Activated naive CD8-positive, alpha-beta T cell treated with anti-CD3 and anti-CD28 coated beads for 36 hours (primary cell): Measurements from ENCODE around the gene AOPEP. TPM values are rescaled to one million over a fixed set of nuclear protein-coding genes. Genes with fewer than 3 reads are reported as not detected.

ENCODE experiments used
- DNase-seq: peaks from one replicate; pipeline ENCODE4 v3.0.0; 2021
- H3K27ac Mint-ChIP-seq: one replicate; pipeline ENCODE4 v1.8.0; 2022; ENCODE audit warnings: mild to moderate bottlenecking, moderate library complexity, mixed read lengths
- H3K27me3 Mint-ChIP-seq: one replicate; pipeline ENCODE4 v1.8.0; 2022; ENCODE audit warnings: mild to moderate bottlenecking, mixed read lengths
- H3K36me3 Mint-ChIP-seq: one replicate; pipeline ENCODE4 v1.8.0; 2021; ENCODE audit warnings: mild to moderate bottlenecking, mixed read lengths
- H3K4me1 Mint-ChIP-seq: one replicate; pipeline ENCODE4 v1.8.0; 2021; ENCODE audit warnings: mixed read lengths
- H3K4me3 Mint-ChIP-seq: one replicate; pipeline ENCODE4 v1.8.0; 2022; ENCODE audit warnings: mild to moderate bottlenecking, moderate library complexity, mixed read lengths
- H3K9me3 Mint-ChIP-seq: one replicate; pipeline ENCODE4 v1.8.0; 2022; ENCODE audit warnings: mixed read lengths
- total RNA-seq, 2 experiments: library from RNA; stranded (reverse); gene quantifications; one replicate each; pipeline ENCODE4 v1.2.3, GENCODE V29; 2021

The AOPEP gene
- total RNA-seq, 2 experiments from 2014 or later = 5.0 to 6.8 TPM

DNA sequence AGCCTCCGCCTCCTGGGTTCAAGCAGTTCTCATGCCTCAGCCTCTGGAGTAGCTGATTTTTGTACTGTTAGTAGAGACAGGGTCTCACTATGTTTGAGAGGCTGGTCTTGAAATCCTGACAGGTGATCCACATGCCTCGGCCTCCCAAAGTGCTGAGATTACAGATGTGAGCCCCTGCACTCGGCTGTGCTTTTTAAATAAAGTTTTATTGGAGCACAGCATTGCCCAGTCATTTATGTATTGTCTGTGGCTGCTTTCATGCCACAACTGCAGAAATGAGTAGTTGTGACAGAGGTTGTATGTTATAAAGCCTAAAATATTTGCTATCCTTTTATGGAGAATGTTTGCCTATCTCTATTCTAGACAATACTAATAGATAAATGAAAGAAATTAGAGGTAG is 169.2 kb downstream of the AOPEP start:
- no peak for DNase-seq
- peaks cover 13% of the 10 kb centered on the region for H3K36me3 Mint-ChIP-seq
- peaks cover 14% of the 10 kb centered on the region for H3K9me3 Mint-ChIP-seq
- no peaks in the 10 kb centered on the region for H3K27me3 Mint-ChIP-seq
- no peak overlapping the region for H3K27ac Mint-ChIP-seq
- peaks cover 10% of the 10 kb centered on the region for H3K4me1 Mint-ChIP-seq
- no peak overlapping the region for H3K4me3 Mint-ChIP-seq

DNA sequence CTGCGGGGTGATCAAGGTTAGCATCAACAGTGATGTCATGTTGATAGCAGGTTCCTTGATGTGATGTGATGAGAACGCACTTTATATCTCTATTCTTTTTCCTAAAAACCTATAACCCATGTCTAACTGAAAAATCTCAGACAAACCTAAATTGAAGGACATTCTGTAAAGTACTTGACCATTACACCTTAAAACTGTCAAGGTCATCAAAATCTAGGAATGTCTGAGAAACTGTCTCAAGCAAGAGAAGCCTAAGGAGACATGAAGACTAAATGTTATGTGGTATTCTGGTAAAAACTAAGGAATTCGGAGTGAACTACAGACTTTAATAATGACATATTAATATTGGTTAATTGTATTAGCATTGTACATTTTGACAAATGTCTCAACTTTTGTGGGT is 170.0 kb downstream of the AOPEP start:
- DNase-seq = no peak
- Mint-ChIP-seq H3K27ac (no peak overlapping the region), H3K4me3 (no peak overlapping the region), H3K36me3 (peaks cover 7% of the 10 kb centered on the region), H3K4me1 (peaks cover 10% of the 10 kb centered on the region), H3K27me3 (no peaks in the 10 kb centered on the region), H3K9me3 (peaks cover 7% of the 10 kb centered on the region)

DNA sequence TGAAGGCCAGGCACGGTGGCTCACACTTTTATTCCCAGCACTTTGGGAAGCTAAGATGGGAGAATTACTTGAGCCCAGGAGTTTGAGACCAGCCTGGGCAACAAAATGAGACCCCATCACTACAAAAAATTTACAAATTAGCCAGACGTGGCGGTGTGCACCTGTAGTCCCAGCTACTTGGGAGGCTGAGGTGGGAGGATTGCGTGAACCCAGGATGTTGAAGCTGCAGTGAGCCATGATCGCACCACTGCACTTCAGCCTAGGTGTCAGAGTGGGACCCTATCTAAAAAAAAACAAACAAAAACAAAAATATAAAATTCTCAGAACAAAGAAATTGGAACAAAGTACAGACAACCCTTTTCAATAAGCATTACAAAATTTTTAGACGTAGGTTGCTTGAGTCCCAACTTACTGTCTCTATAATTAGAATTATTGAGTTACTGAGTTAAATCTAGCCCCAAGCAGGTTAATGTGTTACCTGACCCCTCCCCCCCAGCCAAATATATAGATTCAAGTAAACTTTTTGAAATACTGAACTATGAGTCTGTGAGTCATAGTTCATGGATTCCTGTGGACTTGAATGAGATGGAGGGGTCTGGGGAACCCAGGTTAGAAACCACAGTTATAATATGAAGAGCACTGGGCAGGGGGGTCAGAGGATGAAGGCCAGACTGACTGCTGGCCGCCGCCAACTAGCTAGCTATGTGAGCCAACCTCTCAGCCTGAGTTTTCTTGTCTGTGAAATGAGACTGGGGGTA is 173.1 kb downstream of the AOPEP start:
- H3K27ac Mint-ChIP-seq = no peak overlapping the region
- H3K36me3 Mint-ChIP-seq = peaks cover 2% of the 10 kb centered on the region
- H3K27me3 Mint-ChIP-seq = no peaks in the 10 kb centered on the region
- H3K4me3 Mint-ChIP-seq = no peak overlapping the region
- no peak for DNase-seq
- H3K4me1 Mint-ChIP-seq = peaks cover 5% of the 10 kb centered on the region
- H3K9me3 Mint-ChIP-seq = no peaks in the 10 kb centered on the region

DNA sequence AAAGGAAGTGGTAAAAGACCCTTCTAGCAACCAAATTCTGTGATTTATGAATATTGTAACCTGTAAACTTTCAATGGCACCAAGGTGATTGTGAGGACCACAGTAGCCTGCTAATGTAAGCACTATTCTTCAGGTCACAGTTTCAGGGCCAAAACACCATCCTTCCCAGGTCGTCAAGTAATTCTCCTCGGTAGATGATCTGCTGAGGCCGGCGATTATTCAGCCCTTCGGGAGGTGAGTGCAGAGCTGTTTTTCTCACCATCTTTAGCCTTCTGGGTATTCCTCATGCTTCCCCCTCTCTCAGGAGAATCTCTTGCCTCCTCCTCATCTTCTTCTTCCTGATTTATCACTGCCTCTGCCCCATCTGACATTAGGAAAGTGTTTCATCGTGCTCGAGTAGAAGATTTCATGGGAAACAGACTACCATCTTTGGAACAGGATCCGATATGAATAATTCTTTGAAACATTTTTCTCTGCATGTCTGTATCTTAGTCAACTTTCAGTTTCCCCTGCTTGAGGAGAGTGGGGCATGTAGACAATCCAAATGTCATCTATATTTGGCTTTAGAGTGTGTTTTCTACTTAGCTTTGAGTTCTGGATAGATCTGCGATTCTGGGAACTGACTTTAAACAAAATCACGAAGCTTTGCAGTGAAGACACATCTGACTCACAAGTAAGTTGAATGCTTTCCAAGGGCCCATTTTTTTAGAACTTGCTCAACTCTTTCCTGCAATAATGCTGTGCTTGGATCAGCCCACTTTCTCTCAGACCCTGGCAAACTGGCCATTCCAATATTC is 173.9 kb downstream of the AOPEP start:
- DNase-seq = no peak
- Mint-ChIP-seq H3K9me3 (no peaks in the 10 kb centered on the region), H3K27me3 (no peaks in the 10 kb centered on the region), H3K27ac (no peak overlapping the region), H3K4me3 (no peak overlapping the region), H3K4me1 (peaks cover 5% of the 10 kb centered on the region), H3K36me3 (peaks cover 2% of the 10 kb centered on the region)

DNA sequence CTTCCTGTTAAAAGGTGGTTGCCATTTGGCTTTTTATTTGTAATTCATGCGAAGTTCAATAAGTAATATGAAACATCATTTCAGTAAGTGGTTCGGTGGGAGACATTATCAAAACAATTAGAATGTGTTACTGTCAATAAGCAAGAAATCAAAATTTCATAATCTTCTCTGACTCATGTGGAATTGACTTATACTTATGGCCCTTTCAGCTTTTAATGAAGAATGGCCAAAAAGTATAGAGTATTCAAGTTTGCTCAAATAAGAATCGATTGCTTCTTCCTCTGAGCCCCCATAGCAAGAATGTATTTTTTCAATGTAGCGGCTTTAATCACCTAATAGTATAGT is 174.5 kb downstream of the AOPEP start:
- peaks cover 2% of the 10 kb centered on the region for H3K36me3 Mint-ChIP-seq
- no peak for DNase-seq
- no peaks in the 10 kb centered on the region for H3K9me3 Mint-ChIP-seq
- no peak overlapping the region for H3K4me3 Mint-ChIP-seq
- H3K27ac Mint-ChIP-seq = no peak overlapping the region
- no peaks in the 10 kb centered on the region for H3K27me3 Mint-ChIP-seq
- peaks cover 5% of the 10 kb centered on the region for H3K4me1 Mint-ChIP-seq

DNA sequence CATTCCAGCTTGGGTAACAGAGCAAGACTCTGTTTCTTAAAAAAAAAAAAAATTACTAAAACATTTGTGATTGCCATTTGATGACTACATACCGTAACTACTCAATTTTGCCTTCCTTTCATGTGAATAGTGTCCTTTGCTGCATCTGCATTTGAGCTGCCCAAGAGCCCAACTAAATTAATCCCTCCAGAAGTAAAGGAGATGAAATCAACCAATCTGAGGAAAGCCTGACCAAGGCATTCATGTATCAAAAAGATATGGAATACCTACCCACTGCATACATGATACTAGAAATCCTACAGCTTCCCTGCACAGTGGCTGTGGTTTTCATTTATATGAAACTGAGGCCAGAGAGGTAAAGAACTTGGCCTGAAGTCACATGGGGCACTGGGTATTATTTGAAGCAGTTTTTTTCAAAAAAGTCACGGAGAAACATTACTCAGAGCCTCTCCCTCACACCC is 177.5 kb downstream of the AOPEP start:
- Mint-ChIP-seq H3K27me3 (no peaks in the 10 kb centered on the region), H3K36me3 (peaks cover 2% of the 10 kb centered on the region), H3K4me1 (peaks cover 11% of the 10 kb centered on the region), H3K27ac (no peak overlapping the region), H3K4me3 (no peak overlapping the region), H3K9me3 (no peaks in the 10 kb centered on the region)
- DNase-seq = no peak

DNA sequence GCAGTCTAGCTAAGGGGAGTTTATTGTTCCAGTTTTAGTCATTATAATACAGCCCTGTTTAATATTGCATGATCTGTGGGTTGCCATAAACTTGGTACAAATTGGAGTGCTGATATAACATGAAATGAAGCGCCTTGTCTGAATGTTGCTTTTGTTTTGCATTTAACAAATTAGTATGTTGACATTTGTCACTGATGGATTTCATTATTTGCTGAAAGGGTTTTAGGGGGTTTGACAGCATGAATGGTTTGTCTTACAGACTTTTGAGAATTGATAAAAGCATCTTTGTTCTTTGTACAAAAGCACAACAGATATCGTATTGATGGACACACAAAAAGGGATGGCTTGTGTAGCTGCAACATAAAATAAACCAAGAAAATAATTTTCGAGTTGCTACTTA is 178.3 kb downstream of the AOPEP start:
- Mint-ChIP-seq H3K4me1 (peaks cover 15% of the 10 kb centered on the region), H3K9me3 (no peaks in the 10 kb centered on the region), H3K27ac (no peak overlapping the region), H3K27me3 (no peaks in the 10 kb centered on the region), H3K36me3 (peaks cover 2% of the 10 kb centered on the region), H3K4me3 (no peak overlapping the region)
- no peak for DNase-seq

DNA sequence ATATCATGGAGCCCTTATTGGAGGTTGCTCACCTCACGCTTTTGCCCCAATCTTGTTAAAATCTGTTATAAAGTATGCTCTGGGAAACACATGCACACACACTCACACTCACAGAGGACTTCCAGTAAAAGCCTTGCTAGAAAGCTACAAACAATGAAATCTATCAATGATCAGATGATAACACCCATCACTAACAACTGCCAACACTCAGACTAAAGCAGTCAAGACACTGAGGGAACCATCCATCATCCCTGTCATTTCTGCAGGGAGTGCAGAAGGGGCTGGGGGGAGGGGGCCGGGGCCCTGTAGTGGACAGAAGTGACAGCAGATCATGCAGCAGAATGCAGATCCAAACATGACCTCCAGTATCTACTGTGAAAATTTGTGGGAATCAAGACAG is 179.1 kb downstream of the AOPEP start:
- Mint-ChIP-seq H3K4me1 (peaks cover 10% of the 10 kb centered on the region), H3K36me3 (peaks cover 2% of the 10 kb centered on the region), H3K27ac (no peak overlapping the region), H3K9me3 (no peaks in the 10 kb centered on the region), H3K4me3 (no peak overlapping the region), H3K27me3 (no peaks in the 10 kb centered on the region)
- DNase-seq = no peak

DNA sequence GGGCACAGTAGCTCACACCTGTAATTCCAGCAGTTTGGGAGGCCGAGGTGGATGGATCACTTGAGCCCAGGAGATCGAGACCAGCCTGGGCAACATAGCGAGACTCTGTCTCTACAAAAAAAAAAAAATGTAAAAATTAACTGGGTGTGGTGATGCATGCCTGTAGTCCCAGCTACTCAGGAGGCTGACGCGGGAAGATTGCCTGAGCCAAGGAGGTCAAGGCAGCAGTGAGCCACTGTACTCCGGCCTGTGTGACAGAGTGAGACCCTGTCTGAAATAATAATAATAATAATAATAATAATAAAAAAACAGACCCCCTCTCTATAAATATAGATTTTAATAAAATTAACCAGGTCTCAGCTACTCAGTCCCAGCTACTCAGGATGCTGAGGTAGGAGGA is 179.7 kb downstream of the AOPEP start:
- Mint-ChIP-seq H3K4me3 (no peak overlapping the region), H3K36me3 (peaks cover 2% of the 10 kb centered on the region), H3K9me3 (no peaks in the 10 kb centered on the region), H3K27ac (no peak overlapping the region), H3K27me3 (no peaks in the 10 kb centered on the region), H3K4me1 (peaks cover 12% of the 10 kb centered on the region)
- DNase-seq = no peak

DNA sequence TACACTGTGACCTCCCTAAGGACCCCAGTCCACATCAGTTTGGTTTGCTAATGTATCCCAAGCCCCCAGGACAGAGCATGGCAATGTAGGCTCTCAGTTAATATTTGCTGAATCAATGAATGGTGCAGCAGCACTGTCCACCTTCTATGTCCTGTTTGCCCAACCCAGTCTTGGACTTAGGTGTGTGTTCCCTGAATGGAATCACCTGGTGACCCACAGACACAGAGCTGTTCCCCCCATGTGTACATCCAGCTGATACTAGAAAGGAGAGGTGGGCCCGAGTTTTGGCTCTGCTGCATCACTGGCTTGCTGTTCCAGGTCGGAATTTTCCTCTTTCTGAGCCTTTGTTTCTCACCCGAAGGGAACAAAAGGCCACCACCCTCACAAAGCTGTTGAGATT is 180.2 kb downstream of the AOPEP start:
- Mint-ChIP-seq H3K36me3 (peaks cover 2% of the 10 kb centered on the region), H3K4me1 (peaks cover 12% of the 10 kb centered on the region), H3K27me3 (no peaks in the 10 kb centered on the region), H3K27ac (no peak overlapping the region), H3K9me3 (no peaks in the 10 kb centered on the region), H3K4me3 (no peak overlapping the region)
- DNase-seq = no peak

DNA sequence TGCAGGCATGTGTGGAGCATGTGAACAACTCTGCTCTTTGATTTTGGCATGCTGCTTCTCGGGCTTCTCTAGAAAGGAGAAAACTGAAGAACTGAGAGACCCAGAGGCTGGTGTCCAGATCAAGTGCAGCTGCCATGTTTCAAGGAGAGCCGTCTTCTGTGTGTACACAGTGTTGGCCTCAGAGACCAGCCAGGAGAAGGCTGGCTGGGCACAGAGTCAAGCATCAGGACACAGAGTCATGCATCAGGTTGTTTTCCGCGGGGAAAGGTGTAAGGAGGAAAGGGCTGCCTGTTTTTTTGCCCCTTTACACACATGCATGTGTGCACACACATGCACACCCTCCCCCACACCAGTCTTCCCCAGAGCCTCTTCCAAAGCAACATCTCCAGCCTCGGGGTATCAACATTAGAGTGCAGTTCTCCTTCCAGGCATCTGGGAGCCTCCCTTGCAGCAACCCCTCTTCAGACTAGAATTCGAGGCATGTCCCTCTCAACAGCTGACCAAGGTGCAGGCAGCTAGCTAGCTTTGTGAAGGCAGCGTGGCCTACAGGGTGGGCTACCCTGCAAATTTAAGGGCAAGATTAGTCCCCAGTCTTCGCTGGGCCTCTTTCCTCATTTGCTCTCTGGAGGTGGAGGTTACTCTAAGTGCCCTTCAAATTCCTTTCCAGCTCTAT is 180.9 kb downstream of the AOPEP start:
- Mint-ChIP-seq H3K27me3 (no peaks in the 10 kb centered on the region), H3K36me3 (peaks cover 2% of the 10 kb centered on the region)

DNA sequence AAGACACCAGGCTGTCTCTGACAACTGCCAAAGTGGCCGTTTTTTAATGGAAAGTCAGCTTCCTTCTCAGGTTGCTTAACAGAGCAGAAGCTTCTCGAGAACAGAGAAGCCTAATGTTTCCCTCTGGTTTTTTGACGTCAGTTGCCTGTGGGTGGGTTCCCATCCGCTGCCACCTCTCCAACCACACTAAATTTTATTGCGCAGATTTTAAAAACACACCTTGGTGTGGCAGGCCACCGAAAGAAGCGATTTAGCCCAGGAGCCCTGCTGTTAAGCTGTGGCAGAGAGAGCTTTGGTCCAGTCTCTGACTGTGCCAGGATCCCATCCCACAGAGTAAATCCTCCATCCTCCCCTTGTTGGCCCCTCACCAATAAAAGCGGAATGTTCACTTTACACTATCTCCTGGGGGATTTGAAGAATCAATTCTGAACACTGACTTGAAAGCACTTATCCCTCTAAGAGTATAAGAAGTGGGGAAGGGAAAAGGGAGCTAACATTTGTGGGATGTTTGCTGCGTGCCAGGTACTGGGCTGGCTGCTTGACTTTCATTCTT is 181.6 kb downstream of the AOPEP start:
- Mint-ChIP-seq H3K27ac (no peak overlapping the region), H3K4me1 (peaks cover 12% of the 10 kb centered on the region), H3K27me3 (no peaks in the 10 kb centered on the region), H3K4me3 (no peak overlapping the region), H3K36me3 (peaks cover 2% of the 10 kb centered on the region), H3K9me3 (no peaks in the 10 kb centered on the region)
- DNase-seq = no peak

More for the DNA sequence above, 180.9 kb downstream of the AOPEP start:
- Mint-ChIP-seq H3K9me3 (no peaks in the 10 kb centered on the region), H3K27ac (no peak overlapping the region), H3K4me1 (peaks cover 12% of the 10 kb centered on the region), H3K4me3 (no peak overlapping the region)
- DNase-seq = no peak

DNA sequence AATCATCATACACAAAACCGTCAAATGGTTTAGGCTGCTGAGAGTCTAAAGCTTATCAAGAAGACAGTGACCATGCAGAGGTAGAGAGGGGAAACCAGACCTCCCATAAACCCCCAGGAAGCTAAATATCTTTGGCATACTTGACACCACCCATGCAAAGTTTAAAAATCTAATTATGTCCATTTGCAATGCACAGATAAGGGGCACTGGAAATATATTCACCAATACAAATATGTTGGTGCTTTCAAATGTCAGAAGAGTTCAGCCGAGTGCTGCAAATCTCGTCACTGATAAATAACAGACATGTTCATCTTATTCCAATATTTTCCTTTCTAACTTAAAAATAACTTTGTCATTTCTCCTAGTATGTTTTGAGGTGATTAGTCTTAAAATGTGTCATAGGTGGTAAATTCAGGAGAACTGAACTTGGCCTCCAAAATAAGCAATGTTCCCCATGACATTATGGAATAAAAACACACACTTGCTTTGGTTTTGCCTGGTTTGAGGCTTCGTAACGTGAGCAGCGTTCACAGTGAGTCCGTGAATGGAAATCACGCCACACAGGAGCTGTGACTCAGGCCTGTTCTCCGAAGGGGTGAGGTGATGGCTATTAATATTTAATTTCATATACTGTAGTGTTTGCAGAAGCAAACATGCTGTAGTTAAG is 182.2 kb downstream of the AOPEP start:
- Mint-ChIP-seq H3K4me3 (no peak overlapping the region), H3K27ac (no peak overlapping the region), H3K27me3 (no peaks in the 10 kb centered on the region), H3K9me3 (no peaks in the 10 kb centered on the region), H3K36me3 (peaks cover 2% of the 10 kb centered on the region), H3K4me1 (peaks cover 12% of the 10 kb centered on the region)
- DNase-seq = no peak

DNA sequence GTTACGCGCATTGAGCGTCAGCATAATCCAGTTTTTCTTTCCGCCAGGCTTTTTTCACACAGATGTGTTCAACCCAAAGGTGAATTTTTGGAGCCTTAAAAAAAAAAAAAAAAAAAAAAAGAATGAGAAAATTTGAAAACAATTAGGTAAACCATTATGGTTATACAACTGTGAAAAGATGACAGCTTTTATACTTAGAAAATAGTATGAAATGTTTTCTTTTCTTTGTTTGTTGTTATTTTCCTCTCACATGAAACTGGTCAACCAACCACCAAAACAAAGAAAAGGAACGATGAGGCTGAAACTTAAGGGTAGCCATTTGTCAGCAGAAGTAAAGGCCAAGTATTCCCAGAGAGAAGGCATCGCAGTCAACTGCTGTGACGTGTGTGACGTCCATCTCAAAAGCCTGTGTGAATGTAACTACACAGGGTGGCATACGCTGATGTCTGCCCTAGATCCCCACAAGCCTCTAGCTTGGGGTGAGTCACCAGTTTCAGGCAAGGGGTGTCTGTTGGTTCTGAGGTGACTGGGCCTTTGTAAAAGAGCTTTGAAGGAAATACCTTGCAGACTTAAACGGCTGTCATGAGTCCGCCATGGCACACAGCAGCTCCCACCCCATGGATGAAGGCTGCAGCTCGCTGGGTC is 182.9 kb downstream of the AOPEP start:
- no peaks in the 10 kb centered on the region for H3K36me3 Mint-ChIP-seq
- peak; percentile 12 for DNase-seq
- peaks cover 12% of the 10 kb centered on the region for H3K4me1 Mint-ChIP-seq
- H3K27me3 Mint-ChIP-seq = no peaks in the 10 kb centered on the region
- H3K27ac Mint-ChIP-seq = no peak overlapping the region
- H3K4me3 Mint-ChIP-seq = no peak overlapping the region
- no peaks in the 10 kb centered on the region for H3K9me3 Mint-ChIP-seq
